Measurements from ENCODE around the gene TDP1. TPM values are rescaled to one million over a fixed set of nuclear protein-coding genes. Genes with fewer than 3 reads are reported as not detected.

Gene TDP1
- 16.8 TPM for total RNA-seq

DNA sequence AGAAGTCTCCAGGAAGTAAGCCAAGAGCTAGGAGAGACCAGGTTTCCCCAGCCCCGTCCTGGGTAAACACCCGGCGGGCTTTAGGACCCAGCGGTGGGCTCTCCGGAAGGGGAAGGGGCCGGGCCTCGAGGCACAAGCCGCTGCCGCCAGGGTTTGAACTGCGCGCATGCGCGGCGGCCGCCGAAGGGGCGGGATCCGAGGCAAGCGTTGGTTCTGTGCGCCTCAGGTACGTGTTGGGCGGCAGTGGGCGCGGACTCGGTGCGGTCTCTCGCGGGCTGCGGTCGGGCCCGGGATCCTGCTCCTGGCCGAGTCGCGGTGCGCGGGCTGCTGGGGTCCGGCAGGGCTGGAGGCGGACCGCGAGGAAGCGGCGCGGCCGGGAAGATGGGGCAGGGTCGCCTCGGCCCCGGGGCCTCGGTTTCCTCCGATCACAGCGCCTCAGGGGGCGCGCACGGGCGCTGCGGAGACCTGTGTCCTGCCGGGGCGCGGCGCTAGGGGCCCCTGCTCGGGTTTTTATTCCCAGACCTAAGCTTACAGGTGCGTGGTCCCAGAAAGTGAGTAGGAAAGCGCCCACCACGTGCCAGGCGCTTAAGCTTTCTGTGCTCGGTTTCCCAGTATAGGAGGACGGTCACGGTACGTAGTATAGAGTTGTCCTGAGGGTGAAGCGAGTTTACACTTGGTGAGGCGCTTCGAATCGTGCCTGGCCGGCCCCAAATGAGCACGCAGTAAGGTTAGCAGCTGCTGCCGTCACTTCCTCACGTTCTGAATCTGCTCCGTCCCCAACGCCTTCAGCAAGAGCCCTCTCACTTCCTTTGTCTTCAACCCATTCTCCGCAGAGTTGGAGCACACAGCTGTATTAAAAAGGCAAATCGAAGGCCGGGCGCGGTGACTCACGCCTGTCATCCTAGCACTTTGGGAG is at the start of gene TDP1:
Gene TDP1 (plus strand): TSS at position 183 of the 916 bp plus-strand sequence. CDS start 7,188 bp downstream, outside the sequence.
- DNase-seq = peak; percentile 99

DNA sequence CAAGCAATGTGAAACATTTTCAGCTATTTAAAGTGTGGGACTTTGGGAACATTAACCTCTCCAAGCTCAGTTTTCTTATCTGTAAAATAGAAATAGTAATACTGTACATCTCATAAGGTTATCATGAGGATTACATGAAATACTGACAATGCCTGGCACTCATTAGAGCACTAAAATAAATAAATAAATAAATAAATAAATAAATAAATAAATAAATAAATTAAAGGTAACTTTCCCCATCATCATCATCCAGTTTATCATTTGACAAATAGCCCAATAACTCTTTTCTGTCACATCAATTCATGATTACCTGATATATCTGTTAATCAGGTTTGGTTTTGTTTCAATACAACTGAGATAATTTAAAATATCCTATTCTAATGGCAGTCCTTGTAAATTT is 49.7 kb upstream of the TDP1 start:
- DNase-seq = no peak

DNA sequence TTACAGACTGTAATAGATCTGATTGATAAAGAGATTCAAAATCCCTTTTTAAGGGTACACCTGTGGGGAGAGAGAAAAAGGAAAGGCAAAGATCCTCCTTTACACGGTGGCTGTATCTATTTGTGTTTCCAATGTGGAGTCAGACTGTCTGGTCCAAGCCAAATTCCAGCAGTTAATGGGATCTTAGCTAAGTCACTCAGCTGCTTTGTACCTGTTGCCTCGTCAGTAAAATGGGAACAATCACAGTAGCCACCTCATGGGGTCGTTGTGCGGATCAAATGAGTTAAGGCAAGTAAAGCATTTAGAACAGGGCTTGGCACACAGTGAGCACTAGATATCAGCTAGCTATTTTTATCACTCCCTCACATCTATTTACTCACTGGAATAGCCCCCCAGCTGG is 48.1 kb upstream of the TDP1 start:
- DNase-seq = no peak

DNA sequence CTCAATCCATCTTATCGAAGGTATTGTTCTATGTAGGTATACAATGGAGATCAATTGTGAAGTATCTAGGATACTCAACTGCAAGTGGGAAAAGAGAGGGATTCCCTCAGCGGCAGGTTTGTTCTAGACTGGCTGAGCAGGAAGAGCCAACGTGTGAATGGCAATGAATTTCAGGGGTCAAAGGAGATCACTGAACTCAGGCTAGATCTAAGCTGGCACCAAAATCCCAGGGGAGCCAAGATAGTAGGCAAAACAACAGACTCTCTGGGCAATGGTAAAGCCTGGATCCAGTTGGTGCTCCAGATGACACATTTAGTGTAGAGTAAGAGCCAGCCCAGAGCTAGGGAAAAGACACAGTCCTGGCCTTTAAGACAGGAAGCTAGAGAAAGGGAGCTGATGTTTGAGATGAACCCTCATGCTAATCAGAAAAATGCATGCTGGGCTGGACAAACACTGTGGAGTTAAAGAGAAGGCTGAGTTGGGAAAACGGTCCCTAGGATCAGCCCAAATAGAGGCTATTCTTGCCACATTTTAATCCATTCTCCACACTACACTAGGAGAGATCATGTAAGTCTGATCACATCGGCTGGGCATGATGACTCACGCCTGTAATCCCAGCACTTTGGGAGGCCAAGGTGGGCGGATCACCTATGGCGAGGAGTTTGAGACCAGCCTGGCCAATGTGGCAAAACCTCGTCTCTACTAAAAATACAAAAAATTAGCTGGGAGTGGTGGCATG is 46.8 kb upstream of the TDP1 start:
- no peak for DNase-seq

DNA sequence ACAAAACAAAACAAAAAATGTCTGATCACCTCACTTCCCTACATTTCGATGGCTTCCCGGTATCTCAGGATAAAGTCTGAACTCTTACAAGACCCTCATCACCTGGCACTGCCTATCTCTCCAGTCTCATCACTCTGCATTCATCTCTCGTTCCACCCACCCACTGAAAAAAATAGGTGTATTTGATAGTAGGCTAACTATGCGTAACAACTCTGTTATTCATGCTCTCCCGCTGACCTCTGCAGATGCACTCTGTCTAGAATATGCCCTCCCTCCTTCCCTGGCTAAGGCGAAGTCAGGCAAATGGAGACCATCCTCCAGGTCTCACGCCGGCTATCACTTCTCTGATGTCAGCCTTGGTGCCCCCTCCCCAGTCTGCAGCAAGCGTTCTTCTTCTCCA is 46.1 kb upstream of the TDP1 start:
- no peak for DNase-seq

DNA sequence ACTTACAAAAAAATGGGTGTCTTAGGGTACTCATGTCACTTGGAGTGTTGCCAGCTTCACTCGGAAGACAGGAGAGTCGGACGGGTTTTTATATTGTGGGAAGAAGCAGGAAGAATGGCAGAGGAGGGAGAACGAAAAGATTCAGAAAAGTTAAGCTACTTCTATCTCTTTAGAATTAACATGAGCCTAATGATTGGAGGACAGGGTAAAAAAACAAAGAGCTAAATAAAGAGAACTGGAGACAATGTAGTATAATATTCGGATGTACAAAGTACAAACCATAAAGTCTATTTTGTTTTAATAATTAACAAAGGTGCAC is 45.1 kb upstream of the TDP1 start:
- peak; percentile 52 for DNase-seq

DNA sequence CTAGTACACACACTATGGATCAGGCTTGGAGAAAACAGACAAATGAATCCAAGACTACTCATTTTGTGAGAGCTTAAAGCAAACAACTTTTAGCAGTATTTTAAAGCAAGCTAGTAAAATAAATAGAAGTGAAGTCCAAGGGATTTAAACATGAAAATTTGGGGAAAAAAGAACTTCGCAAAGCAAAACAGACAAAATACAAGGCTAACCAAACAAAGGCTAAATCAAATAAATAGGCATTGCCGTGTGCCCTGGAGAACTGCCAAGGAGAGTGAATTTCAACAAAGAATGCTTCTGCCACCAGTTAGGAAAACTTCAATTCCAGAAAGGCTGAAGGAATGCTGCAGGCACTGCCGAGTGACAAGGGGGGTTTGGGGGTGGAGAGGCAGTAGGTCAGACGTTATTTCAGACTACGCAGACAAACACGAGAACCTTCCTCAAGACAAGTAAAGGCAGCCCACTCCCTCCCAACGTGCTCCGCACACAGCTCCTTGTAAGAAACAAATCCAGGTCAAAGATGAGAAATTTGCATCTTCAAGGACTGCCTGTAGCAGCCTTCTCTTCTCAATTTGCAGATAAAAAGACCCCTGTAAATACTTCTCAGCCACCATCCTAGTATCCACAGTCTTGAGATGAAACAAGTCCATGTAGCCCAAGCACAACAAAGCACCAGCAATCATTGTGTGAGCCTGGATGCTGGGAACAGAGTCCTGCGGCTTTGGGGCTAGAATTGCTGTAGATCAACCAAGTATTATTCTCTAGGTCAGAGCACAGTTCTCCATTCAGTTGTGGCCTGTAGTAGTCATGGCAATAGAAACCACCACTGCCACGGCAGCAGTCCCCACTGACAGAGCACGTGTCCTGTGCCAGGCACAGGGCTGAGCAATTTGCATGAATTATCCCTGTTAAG is 44.5 kb upstream of the TDP1 start:
- peak; percentile 83 for DNase-seq

DNA sequence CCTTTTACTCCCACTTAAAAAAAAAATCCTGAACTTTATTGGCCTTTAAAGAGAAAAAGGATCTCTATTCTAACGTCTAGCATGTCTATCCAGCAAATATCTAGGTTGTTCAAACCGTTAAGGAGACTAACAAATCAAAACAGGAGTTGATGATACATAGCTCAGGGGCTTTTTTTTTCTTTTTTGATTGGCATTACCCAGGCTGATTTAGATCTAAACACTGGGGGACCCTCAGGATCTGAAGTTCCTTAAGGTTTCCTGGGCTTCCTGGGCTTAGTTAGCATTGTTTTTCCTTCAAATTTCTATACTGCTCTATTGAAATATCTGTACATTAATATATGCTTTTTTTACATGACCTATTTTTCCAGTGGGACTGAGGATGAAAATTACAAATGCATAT is 43.5 kb upstream of the TDP1 start:
- DNase-seq = no peak

DNA sequence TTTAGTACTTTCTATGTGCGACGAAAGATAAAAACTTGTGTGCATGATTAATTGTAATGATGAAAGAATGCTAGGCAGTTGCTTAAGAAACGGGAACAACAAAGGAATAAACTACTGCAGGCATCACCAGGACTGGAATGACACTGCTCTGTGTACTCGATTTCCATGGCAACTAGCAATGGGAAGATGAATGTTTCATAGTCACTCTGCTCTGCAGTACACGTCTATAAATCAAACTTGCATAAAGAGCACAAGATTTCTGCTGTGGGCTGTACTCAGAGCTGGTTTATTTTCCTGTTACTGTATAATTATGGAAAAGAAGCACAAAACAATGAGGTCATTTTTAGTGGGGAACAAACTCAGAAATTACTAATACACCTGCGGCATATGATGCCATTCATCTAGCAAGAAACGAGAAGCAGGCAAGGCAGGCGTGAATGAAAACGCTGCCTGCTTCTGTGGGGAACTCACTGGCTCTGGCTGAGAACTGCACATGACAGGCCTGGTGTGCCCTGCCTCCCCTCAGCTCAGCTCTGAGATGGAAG is 43.0 kb upstream of the TDP1 start:
- peak; percentile 89 for DNase-seq

DNA sequence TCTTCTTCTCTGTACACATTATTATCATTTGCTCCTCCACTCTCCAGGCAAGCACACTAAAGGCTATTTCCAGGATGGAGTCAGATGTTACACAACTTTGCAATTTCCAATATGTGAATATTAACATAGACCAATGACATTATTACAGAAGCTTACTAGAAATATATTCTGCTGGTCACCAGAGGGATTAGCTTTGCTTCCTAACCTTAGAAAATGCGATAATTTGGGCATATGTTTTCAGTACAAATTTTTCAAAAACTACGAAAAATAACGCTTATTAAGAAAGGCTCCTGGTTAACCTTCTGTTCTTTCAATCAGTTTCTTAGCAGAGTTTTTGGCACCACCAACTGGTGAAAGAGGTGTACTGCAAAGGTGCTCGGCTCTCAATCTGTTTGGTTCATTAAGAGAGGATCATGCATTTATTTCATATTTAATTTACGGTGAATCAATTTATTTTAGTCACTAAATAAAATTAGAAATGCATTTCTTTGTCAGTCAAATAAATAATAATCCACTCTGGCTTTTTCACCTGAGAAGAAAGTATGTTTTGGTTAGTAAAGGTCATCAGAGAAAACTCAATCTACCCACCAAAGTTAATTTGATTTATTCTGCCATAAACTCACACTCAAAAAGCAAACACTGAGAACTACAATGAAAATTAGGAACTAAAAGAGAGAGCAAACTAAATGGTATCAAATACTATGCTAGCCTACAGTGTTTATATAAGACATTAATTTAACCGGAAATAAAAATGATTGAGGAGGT is 40.4 kb upstream of the TDP1 start:
- peak; percentile 91 for DNase-seq

DNA sequence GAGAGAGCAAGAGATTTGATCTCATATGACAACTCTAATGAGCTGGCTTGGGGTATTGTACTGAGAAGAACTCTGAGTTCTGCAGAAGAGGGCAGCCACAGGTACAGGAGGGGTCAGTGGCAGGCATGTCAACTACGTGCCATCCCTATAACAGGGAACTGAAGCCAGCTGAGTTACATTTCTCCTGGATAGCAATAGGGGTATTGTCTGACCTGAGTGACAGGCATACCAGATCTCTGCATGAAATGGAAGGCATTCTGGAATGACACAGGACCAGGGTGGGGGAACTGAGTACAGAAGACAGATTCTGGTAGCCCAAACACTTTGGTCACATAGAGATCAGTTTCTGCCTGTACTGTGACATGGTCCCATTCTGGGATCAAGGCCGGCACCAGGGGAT is 37.0 kb upstream of the TDP1 start:
- no peak for DNase-seq

DNA sequence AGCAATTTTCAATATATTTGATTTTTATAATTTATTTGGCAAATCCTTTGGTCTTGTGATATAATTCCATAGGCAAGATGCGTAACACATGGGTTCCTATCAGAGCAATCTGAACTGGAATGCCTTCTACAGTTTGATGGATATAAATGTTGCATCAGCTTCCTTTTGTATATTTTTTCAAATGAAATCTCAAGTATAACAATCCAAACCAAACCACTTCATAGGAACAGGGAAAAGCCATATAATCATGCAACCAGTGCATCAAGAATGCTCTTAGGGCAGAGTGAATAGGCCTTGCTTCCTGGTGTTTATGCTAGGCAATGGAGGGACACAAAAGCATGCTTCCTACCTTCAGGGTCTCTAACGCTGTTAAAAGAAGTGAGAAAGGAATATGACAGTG is 35.7 kb upstream of the TDP1 start:
- DNase-seq = no peak

DNA sequence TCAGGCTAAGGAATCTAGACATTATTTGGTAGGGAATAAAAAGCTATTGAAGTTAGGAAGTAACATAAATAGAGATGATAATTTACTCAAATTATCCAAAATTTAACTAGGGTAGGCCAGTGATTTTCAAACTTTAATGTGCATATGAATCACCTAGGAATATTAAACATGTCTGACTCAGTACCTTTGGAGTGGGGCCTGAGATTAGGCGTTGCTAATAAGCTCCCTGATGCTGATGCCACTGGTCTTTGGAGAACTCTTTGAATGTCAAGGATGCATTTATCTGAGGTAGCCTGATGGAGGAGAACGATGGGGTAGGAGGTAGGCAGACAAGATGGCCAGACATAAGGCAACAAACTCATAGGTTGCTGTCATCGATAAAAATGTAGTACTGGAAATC is 34.4 kb upstream of the TDP1 start:
- no peak for DNase-seq

DNA sequence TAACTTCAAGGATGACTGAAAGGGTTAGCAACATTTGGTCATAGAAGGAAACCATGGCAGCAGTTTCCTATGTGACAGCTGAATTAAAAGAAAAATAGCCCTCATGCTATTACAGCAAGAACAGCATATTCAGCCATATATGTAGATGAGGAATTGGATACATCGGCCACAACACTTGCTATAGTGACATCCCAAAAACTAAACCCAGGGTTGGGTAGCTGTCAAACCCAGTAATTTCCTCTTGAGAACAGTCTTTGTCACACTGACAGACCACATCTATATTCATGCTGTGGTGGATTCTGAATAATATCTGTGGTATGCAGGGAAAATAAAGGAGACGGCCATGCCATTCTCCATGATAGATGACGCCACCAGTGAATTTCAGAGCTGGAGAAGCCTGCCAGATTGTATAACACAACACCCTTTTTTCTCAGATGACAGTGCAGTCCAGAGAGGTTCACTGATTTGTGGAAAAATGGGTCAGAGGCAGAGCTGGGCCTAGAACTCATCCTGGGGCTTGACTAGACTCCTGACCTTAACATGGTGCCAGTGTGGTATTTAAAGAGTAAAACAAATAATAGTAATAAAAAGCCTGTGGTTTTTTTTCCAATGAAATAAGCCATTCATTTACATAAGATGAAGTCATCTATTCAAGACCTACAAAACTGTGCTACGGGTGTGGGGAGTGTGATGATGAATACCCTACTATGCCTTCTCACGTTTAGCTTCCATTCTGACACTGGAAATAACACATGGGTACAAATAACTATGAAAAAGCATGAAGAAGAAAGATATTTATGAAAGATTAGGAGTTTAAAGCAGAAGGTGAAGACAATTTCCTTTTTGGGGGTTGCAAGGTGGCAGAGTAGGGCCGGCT is 33.5 kb upstream of the TDP1 start:
- DNase-seq = no peak

DNA sequence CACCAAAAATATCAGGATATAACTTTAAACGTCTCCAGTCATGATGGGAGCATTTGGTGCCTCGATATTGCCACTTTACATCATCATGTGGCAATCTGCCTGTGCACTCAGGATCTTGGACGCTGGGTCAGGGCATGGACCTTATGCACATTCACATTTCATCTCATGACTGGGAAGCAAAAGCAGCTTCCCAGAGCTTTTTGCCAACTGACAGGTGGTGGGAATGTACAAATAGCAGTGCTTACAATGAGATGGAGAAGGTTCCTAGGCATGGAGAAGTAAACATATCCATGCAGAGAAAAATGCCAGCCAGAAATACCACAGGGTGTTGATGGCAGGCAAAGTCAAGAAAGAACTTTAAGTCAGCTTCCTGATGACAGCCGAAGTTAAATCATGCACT is 31.5 kb upstream of the TDP1 start:
- no peak for DNase-seq

DNA sequence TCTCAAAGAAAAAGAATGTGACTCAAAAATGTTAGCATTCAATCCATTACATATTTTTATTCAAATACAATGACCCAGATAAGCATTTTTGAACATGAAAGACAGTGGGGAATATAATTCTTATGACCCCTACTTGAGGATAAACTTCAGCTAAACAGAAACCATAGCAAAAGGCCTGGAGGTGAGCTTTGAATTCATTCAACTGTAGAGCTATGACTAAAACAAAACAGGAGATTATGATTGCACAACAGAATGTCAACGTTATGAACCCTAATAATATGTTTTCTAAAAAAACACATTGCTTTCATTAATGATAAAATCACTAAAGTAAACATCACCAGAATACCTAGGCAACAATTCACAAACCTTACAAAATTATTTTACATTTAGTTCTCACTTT is 29.0 kb upstream of the TDP1 start:
- no peak for DNase-seq

DNA sequence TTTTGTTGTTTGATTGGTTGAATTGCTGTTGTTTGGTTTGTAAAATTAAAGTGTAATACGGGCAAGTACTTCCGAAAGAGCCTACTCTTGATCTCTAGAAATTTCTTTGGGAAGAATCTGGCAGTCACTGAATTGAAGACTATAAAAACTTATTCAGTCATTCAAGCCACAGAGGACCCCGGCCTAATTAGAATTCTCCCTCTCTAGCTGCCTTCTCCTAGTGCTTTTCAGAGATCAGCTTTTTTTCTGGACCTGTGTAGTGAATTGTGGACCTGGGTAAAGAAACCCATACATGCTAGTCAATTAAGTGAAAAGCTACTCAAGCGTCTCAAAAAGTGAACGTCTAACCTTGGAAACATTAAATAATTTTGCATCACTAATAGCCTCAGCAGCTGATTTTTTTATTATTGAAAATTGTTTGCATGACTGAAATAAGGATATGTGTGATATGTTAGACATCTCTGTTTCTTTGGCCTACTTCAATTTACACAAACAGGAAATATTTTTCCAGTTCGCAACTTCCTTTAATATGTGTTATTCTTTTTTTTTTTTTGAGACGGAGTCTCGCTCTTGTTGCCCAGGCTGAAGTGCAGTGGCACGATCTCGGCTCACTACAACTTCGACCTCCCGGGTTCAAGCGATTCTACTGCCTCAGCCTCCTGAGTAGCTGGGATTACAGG is 28.4 kb upstream of the TDP1 start:
- no peak for DNase-seq

DNA sequence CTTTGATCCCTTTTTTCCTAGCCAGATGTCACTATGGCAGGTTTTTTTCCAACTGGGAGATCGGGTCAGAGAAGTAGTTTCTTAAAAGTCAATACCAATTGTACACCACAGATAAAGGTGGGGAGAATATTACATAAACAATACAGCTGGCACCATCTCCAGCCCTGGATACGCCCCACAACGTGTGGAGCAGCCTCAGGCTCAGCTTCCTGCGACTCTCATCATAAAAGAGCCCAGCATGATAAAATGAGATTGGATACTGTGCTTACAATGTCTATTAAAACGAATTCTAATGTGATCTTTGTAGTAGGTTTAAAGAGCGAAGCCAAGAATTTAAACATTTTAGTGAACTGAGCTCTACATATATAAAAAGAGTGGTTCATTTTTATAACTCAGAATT is 22.7 kb upstream of the TDP1 start:
- DNase-seq = no peak

DNA sequence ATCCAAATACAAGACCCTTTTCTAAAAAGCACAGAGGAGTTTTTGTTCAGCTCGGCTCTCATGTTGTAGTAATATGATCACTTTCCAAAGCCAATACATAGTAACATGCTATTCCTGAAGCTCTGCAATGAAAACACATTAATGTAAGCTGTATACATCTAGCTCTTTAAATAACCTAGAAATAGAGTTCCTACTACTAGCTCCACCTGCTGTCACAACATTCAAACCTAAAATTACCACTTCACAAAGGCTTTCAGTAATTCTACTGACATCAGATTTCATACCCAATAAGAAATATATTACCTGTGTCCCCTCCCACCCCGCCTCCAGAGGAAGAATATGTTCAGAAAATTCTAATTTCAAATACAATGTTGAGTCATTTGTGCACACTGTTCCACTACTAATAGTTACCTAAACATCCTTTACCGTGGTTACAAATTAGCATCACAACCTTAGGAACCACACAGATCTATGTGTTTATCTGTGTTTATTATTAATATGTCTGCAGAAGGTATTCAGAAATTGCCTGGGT is 19.0 kb upstream of the TDP1 start:
- peak; percentile 17 for DNase-seq
